Head of caudate nucleus (tissue), 42 donors: ENCODE data around the gene PACSIN2.

Experiments used
- DNase-seq, 42 donors: peaks; one replicate each; pipeline versions ENCODE4 v3.0.0 to v3.0.0-alpha.2; 2020 to 2021; ENCODE audit warnings: mixed read lengths in 7 of 42
- intact Hi-C: fragments of 100-400 bp; cut with DNase I; formaldehyde crosslinking; loops from one replicate; pipeline ENCODE4 v1.15.0; 2022

PACSIN2 gene

DNA sequence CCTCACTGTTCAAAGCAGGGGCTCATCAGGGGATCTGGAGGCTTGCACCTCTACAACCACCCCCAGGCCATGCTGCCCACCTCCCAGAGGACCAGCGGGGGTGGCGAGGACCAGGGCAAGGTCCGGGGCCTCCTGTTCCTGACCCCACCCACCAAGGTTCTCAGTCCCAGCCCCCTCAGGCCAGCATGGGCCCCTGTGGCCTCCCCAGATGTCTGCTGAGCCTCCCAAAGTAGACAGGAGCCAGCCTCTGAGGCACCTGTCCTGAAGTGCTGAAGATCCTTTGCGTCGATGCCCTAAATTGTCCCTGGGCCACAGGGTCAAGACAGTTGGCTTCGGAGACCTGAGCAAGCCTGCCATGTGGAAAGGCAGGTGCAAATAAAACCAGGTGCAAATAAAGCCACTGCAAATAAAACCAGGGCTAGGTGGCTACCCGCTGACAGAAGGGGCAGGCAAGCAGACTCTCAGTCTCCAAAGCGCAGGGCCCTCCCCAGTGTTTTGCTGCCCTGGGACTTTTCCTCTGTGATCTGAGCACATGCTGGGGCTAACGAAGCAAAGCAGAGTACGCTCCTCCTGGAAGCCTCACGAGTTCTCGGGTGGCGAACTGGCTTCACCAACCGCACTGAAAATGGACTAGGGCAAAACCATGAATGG, 135.5 kb downstream of the PACSIN2 start:
- no peak for DNase-seq
- intact Hi-C loops, result no loop called here

GRCh38 chr22:42878561-42879305, 136.2 kb downstream of the PACSIN2 start:
- intact Hi-C loops, result no loop called here
- no peak for DNase-seq

DNA sequence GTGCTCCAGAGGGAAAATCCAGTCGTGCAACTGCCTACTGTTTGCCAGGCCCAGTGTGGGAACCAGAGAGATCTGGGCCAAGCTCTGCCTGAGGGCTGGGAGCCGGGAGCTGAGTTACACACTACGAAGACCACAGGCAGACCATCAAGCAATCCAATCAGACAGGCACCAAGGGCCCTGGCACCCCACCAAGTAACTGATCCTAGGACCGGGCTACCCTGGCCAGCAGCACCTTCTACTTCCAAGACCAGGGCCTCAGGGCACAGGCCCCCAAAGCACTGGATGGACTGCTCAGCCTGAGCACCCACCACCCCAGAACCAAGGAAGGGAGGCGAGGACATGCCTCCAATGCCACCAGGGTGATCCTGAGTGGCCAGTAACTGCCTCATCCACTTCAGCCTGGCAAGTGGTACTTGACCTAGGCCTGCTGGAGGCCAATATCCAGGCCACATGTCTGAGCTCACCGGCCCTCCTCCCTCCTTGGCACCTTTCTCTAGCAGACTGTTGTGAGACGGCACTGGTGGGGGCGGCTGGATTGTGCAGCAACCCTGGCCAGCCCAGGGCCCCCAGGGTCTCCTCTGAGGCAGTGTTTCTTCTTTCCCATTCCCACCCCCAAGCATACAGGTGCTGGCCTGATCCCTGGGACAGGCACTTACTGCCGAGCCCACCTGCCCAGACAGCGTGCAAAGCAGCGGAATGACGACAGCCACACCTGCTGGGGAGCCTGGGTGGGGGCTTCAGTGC, 137.2 kb downstream of the PACSIN2 start:
- intact Hi-C loops, result no loop called here
- no peak for DNase-seq

DNA sequence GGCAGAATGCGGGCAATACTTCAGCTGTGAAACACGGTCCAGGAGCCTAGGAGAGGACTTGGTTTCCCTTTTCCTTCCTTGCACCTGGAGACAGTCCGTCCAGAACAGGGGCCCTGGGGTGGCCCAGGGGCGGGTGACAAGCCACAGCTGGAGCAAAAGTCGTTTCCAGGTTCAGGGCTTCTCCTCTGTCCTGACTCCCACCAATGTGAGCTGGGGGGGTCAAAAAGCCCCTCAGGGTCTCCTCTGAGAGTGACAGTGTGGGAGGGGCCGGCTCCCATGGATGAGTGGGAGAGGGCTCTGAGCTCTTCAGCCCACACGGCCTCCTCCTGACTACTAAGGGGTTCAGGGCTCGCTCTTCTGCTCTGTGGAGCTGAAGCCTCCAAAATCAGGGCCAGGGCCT, 137.8 kb downstream of the PACSIN2 start:
- intact Hi-C loops, result no loop called here

GRCh38 chr22:42876041-42876440, 138.9 kb downstream of the PACSIN2 start:
- no peak for DNase-seq
- intact Hi-C loops, result no loop called here

More for the DNA sequence above, 137.8 kb downstream of the PACSIN2 start:
- no peak for DNase-seq

GRCh38 chr22:42874010-42874409, 140.9 kb downstream of the PACSIN2 start:
- DNase-seq, result no peak
- intact Hi-C loops, result no loop called here

DNA sequence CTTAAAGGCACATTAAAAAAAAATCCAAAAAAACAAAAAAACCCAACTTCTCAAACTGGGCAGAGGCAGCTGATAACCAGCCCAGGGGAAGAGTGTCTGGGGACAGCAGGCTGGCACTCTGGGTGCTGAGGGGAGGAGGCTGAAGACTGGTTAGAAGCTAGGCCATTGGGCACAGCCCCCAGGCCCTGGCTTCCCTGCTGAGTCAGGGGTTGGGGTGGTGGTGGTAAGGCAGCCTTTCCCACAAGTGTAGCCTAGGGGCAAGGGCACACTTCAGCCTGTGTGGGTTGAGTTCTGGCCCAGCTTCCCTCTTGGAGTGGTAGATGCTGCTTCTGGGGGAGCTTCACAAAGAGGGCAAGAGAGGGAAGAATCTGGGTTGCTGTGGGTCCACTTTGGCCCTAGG, 141.6 kb downstream of the PACSIN2 start:
- no peak for DNase-seq
- intact Hi-C loops, result no loop called here

DNA sequence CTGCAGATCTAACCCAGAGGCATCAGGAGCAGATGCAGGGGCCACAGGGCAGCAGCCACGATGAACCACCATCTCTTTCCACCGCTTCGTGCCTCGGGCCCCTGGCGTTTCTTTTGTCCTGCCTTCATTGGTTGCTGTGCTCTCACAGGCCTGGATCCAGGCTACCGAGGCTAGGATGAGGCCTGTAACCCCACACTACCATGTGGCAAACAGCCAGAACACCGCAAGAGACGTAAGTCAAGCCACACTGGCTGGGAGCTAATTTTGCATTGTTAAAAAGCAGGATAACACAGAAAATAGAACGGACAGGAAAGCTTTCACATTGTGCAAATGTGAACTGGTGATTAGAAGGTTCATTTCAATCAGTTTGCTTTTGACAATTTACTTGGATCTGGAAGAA, 142.1 kb downstream of the PACSIN2 start:
- no peak for DNase-seq
- intact Hi-C loops, result no loop called here

DNA sequence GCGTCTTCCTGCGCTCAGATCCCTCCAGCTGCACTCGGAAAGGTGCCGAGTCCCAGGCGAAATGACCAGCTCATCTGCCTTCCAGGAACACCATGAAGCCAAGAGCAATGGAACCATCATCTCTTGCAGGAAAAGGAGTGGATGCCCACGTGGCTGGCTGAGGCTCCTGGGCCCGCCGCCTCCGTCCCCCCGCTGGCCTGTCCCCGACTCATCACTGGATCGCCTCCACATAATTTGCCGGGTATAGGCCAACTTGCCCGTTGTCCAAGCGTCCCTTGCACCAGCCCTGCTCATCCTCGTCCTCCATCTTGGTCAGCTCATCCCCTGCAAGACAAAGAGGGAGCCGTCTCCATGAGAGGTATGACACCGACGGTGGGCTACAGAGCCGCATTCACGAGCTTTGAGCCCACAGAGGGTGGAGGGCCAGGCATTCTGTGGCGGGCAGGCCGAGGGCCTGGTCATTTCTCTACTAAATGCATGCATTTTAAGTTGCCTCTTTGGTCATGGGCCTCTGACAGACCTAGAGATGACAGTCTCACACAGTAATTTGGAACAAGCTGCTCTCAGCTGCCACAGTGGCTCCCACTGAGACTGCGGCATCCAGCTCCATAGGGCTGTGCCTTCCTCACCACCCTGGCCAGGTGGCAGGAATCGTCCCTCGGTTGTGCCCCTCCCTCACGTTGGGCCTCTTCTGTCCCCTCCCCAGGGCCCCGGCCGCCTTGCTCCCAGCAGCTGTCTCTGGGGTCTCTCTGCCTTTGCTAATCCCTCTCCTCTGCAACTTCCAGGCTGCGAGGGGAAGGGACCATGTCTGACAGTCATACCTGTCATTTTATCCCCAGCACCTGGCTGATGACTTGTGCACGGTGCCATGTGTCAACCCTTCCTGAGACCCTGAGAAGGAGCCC, 143.6 kb downstream of the PACSIN2 start:
- no peak for DNase-seq
- intact Hi-C loops, result no loop called here

DNA sequence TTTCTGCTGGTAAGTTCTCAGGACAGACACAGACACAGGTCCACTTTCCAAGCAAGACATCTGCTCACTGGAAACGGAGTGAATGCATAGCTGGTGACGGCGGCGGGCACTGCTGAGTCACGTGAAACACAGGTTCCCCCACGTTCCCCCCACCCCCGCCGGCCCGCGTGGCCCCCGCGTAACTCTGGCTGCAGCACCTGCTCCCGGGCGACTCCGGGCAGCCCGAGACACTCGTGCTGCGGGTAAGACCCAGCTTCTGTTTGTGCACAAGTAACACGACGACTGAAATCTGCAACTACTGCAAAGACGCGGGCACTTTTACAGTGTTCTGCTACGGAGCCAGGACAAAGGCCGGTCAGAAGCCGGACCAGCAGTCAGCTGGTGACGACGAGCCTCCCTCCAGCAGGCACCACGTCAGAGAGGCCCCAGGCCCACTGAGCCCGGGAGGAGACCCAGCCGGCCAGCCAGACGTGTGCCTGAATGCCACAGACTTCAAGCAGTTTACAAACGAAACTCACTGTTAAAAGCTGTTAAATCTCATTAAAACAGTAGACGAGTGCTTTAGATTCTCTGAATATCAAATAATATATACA, 145.0 kb downstream of the PACSIN2 start:
- DNase-seq, result peak in 3 of 42 donors; percentile 12 to 53 (median 50)
- intact Hi-C loops, result no loop called here

DNA sequence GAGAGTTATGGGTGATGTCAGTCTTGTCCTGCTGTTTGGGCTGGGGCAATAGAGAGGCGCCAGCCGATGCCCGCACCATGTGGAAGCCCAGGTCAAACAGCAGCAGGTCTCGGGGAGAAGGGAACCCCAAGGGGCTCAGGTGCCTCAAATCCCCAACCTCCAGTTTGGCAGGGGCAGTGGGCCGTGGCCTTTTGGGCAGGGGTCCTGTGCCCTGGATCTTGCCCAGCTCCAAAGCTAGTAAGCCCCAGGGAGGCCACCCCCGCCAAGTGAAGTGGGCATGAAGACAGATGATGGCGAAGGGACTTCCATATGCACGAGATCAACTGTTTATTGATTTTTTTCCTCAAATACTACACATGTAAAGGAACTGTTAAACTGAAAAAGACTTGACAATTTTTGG, 145.5 kb downstream of the PACSIN2 start:
- intact Hi-C loops, result no loop called here
- DNase-seq, result no peak

GRCh38 chr22:42868751-42869251, 146.1 kb downstream of the PACSIN2 start:
- peak in 29 of 42 donors; percentile 8 to 65 (median 52) for DNase-seq
- intact Hi-C loops, result no loop called here

GRCh38 chr22:42866100-42866499, 148.8 kb downstream of the PACSIN2 start:
- no peak for DNase-seq
- intact Hi-C loops, result no loop called here

DNA sequence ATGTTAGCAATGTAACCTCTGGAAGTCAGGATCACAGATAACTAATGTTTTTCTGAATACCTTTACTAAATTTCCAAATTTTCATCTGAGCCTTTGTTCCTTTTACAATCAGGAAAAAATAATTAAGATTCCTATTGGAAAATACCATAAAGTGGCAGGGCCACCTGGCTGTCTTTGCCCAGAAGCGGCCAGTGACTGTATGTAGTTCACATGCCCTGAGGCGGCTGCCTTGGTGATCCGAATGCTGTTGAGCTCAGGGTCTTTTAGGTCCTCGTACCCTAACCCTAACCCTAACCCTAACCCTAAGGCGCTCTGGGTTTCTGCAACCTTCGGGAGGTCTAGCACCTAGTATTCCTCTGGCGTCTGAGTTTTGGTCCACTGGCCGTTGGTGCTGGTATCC, 149.4 kb downstream of the PACSIN2 start:
- no peak for DNase-seq
- intact Hi-C loops, result no loop called here

- DNase-seq, result no peak
- intact Hi-C loops, result no loop called here
These were observed 151.5 kb downstream of the PACSIN2 start for GRCh38 chr22:42863349-42863961.

DNA sequence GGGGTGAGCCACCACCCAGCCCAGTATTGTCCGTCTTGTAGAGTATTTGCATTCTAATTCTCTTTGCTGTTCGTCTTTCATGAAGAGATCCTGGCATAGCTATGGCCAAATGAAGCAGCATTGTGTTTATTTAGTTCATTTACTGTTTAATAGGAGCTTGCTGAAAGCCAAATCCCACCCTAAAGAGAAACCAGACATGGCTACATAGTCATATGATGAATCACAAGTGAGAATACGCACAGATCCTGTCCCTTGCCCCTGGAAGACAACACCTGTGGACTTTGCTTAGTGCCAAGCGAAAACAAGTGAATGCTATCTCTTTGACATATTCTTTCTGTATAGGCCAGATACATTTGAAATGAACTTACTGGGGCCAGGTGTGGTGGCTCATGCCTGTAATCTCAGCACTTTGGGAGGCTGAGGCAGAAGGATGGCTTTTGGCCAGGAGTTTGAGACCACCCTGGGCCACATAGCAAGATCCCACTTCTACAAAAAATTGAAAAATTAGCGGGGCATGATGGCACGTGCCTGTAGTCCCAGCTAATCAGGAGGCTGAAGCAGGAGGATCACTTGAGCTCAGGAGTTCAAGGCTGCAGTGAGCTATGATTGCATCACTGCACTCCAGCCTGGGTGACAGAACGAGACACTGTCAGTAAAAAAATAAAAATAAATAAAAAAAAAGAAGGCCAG, 152.8 kb downstream of the PACSIN2 start:
- intact Hi-C loops, result no loop called here
- DNase-seq, result no peak

GRCh38 chr22:42860968-42861367, 154.0 kb downstream of the PACSIN2 start:
- peak in 1 of 42 donors; percentile 22 for DNase-seq

More at GRCh38 chr22:42860968-42861367, 154.0 kb downstream of the PACSIN2 start:
- intact Hi-C loops, result no loop called here
